Measurements from ENCODE around the gene FADD. TPM values are rescaled to one million over a fixed set of nuclear protein-coding genes. Genes with fewer than 3 reads are reported as not detected.

Gene FADD
- total RNA-seq, 4 donors from 2014 or later, result 23.9 to 34.5 (median 25.1) TPM

GRCh38 chr11:70201882-70202861, 924 bp upstream of the FADD start:
- Histone ChIP-seq H3K27me3 (no peaks in the 10 kb centered on the region), H3K9me3 (no peaks in the 10 kb centered on the region), H3K36me3 (peaks cover 0 to 14% (median 7%) of the 10 kb centered on the region in 3 donors), H3K27ac (peak overlapping the region in 3 of 4 donors; percentile 85 to 92 (median 90)), H3K4me3 (peak overlapping the region; percentile 69 to 98 (median 92)), H3K4me1 (peaks cover 0 to 30% (median 19%) of the 10 kb centered on the region in 4 donors)
- no peak for DNase-seq (ENCODE audit: low spot score in 2 of 2)
- 71 to 74% methylated on average over 29 of the region's 29 CpGs for WGBS, 2 donors
- TF ChIP-seq POLR2A (IDR thresholded peaks at IDR 0.05) (no peak), EP300 (IDR thresholded peaks at IDR 0.05) (no peak), CTCF (IDR thresholded peaks at IDR 0.05) (no peak)

- Histone ChIP-seq H3K4me1 (peaks cover 0 to 32% (median 19%) of the 10 kb centered on the region in 4 donors), H3K9me3 (no peaks in the 10 kb centered on the region), H3K36me3 (peaks cover 0 to 31% (median 7%) of the 10 kb centered on the region in 3 donors), H3K27me3 (no peaks in the 10 kb centered on the region), H3K4me3 (peak overlapping the region; percentile 69 to 98 (median 92)), H3K27ac (peak overlapping the region; percentile 40 to 92 (median 88))
- TF ChIP-seq EP300 (IDR thresholded peaks at IDR 0.05) (no peak), POLR2A (IDR thresholded peaks at IDR 0.05) (no peak), CTCF (IDR thresholded peaks at IDR 0.05) (no peak)
- peak in 1 of 2 donors; percentile 75 for DNase-seq (ENCODE audit: low spot score in 2 of 2)
- WGBS, 2 donors, result 1 to 5% methylated on average over 28 of the region's 30 CpGs
Measured at GRCh38 chr11:70203751-70204465, 812 bp downstream of the FADD start.

DNA sequence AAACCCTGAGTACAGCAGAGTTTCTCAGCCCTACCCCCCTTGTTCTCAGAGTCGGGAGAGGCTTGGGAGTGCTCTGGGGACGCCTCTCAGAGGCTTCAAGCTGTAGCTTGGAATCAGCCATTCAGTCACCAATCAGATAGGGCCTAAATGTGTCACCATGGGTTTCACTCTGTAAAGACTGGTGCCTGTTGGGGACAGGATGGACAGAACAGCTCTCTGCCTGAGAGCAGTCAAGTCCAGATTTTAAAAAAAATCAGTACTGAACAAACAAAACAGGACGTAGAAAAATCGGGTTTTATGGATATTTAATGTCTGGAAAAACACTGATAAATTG, 1.3 kb downstream of the FADD start:
- no peak for DNase-seq (ENCODE audit: low spot score in 2 of 2)
- Histone ChIP-seq H3K4me1 (peaks cover 0 to 32% (median 19%) of the 10 kb centered on the region in 4 donors), H3K9me3 (no peaks in the 10 kb centered on the region), H3K27me3 (no peaks in the 10 kb centered on the region), H3K4me3 (peak overlapping the region; percentile 69 to 98 (median 92)), H3K27ac (peak overlapping the region; percentile 7 to 92 (median 88)), H3K36me3 (peaks cover 0 to 36% (median 7%) of the 10 kb centered on the region in 3 donors)
- 37 to 40% methylated on average over 4 of the region's 4 CpGs for WGBS, 2 donors
- TF ChIP-seq POLR2A (IDR thresholded peaks at IDR 0.05), result no peak
- no peak for TF ChIP-seq EP300 (IDR thresholded peaks at IDR 0.05)
- TF ChIP-seq CTCF (IDR thresholded peaks at IDR 0.05), result no peak

- Histone ChIP-seq H3K4me3 (no peak overlapping the region), H3K4me1 (peaks cover 0 to 37% (median 19%) of the 10 kb centered on the region in 4 donors), H3K9me3 (no peaks in the 10 kb centered on the region), H3K36me3 (peaks cover 0 to 37% (median 7%) of the 10 kb centered on the region in 3 donors), H3K27ac (peak overlapping the region in 1 of 4 donors; percentile 90), H3K27me3 (no peaks in the 10 kb centered on the region)
- TF ChIP-seq EP300 (IDR thresholded peaks at IDR 0.05) (no peak), POLR2A (IDR thresholded peaks at IDR 0.05) (no peak), CTCF (IDR thresholded peaks at IDR 0.05) (no peak)
- 81 to 84% methylated on average over 12 of the region's 12 CpGs for WGBS, 2 donors
- no peak for DNase-seq (ENCODE audit: low spot score in 2 of 2)
Measured at GRCh38 chr11:70205049-70205725, 2.1 kb downstream of the FADD start.

Data from tibial nerve (tissue), 4 donors.